Hepatocyte (in vitro differentiated cells): ENCODE results near the gene PDZD7. TPM values are rescaled to one million over a fixed set of nuclear protein-coding genes. Genes with fewer than 3 reads are reported as not detected.

ENCODE experiments used
- DNase-seq: peaks from one replicate; pipeline ENCODE4 v3.0.0-alpha.2; 2016; ENCODE audit warnings: low spot score
- H2AFZ ChIP-seq: fragments of 200-600 bp; sonication (generic); 2 replicates; pipeline ENCODE4 v1.6.0; 2016; ENCODE audit warnings: antibody characterized with exemption, mild to moderate bottlenecking
- H3K27ac ChIP-seq: fragments of 200-600 bp; sonication (generic); 2 replicates; pipeline ENCODE4 v1.5.1; 2016; ENCODE audit warnings: mild to moderate bottlenecking
- H3K27me3 ChIP-seq: fragments of 200-600 bp; sonication (generic); 2 replicates; pipeline ENCODE4 v1.6.1; 2016
- H3K36me3 ChIP-seq: fragments of 200-600 bp; sonication (generic); replicated peaks from 2 replicates; pipeline ENCODE4 v1.5.1; 2016; ENCODE audit warnings: low read depth; ENCODE audit not compliant: insufficient read depth
- H3K4me1 ChIP-seq: fragments of 200-600 bp; sonication (generic); 2 replicates; pipeline ENCODE4 v1.5.1; 2016; ENCODE audit warnings: mild to moderate bottlenecking, moderate library complexity; ENCODE audit not compliant: insufficient read depth
- H3K4me2 ChIP-seq: fragments of 200-600 bp; sonication (generic); 2 replicates; pipeline ENCODE4 v1.6.0; 2016
- H3K4me3 ChIP-seq: fragments of 200-600 bp; sonication (generic); 2 replicates; pipeline ENCODE4 v1.5.1; 2016; ENCODE audit warnings: mild to moderate bottlenecking
- H3K79me2 ChIP-seq: fragments of 200-600 bp; sonication (generic); 2 replicates; pipeline ENCODE4 v1.6.0; 2017; ENCODE audit warnings: mild to moderate bottlenecking
- H3K9me2 ChIP-seq: fragments of 200-600 bp; sonication (generic); replicated peaks from 2 replicates; pipeline ENCODE4 v1.6.0; 2017; ENCODE audit warnings: mild to moderate bottlenecking; ENCODE audit not compliant: insufficient read depth
- H3K9me3 ChIP-seq: fragments of 200-600 bp; sonication (generic); 2 replicates; pipeline ENCODE4 v1.5.1; 2016; ENCODE audit warnings: low read depth, mild to moderate bottlenecking
- H4K20me1 ChIP-seq: fragments of 200-600 bp; sonication (generic); 2 replicates; pipeline ENCODE4 v1.6.0; 2016; ENCODE audit warnings: mild to moderate bottlenecking; ENCODE audit not compliant: insufficient read depth, poor library complexity, severe bottlenecking
- EZH2 ChIP-seq: fragments of 200-600 bp; sonication (generic); IDR thresholded peaks from 2 replicates; pipeline ENCODE4 v1.6.1; 2016; ENCODE audit warnings: antibody characterized with exemption, mild to moderate bottlenecking, borderline replicate concordance
- EZH2phosphoT487 ChIP-seq: fragments of 200-600 bp; sonication (generic); IDR thresholded peaks from one replicate; pipeline ENCODE4 v1.6.1; 2018; ENCODE audit warnings: antibody characterized with exemption, mild to moderate bottlenecking, low read depth, moderate library complexity; ENCODE audit not compliant: unreplicated experiment, severe bottlenecking
- WGBS: methylation state at CpG from one replicate; pipeline ENCODE4 v1.1.6; 2016; ENCODE audit warnings: low lambda C conversion rate; ENCODE audit errors: missing lambda C conversion rate; 5-methylcytosine and 5-hydroxymethylcytosine counted together
- polyA plus RNA-seq: library from polyadenylated mRNA; unstranded; fragments of >200 nt; fragmentation: Nextera tagmentation; extraction: Ambion mirVana; gene quantifications from 2 replicates; pipeline ENCODE4 v1.2.1, GENCODE V29; 2016
- total RNA-seq: library from RNA; depleted of rRNA; stranded (reverse); fragments of >200 nt; gene quantifications from 2 replicates; pipeline ENCODE4 v1.2.3, GENCODE V29; 2014
- TF ChIP-seq, protein P1 (sequence below): fragments of 200-600 bp; sonication (generic); IDR thresholded peaks from 2 replicates; pipeline ENCODE4 v1.5.1; 2016; ENCODE audit warnings: antibody characterized with exemption, mild to moderate bottlenecking; ENCODE audit not compliant: poor library complexity

Gene PDZD7
- total and polyA plus RNA-seq, 2 experiments from 2014 or later: 6.0 to 8.4 TPM

DNA sequence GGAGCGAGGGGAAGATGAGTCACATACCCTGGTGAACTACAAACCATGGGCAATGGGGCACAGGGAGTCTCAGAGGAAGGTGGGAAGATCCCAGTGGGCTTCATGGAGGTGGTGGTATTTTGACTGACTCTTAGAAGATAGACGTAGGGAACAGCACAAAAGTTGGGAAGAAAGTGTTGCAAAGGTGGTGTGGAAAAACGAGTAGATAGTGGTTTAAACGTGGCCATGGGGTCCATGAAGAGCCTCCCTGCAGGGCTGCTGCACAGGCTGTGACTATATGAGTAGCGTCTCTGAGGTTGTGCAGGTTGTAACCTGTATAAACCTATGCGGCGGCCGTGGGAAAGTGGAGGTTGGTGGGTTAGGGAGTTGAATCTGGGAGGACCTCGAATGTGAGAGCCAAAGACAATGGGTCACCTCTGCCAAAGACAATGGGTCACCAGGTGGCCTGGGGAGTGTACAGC, 17.5 kb downstream of the PDZD7 start:
- no peaks in the 10 kb centered on the region for H3K79me2 ChIP-seq
- no peak overlapping the region for H3K4me2 ChIP-seq
- TF ChIP-seq EZH2 (no peak), EZH2phosphoT487 (no peak)
- TF ChIP-seq, protein P1, sequence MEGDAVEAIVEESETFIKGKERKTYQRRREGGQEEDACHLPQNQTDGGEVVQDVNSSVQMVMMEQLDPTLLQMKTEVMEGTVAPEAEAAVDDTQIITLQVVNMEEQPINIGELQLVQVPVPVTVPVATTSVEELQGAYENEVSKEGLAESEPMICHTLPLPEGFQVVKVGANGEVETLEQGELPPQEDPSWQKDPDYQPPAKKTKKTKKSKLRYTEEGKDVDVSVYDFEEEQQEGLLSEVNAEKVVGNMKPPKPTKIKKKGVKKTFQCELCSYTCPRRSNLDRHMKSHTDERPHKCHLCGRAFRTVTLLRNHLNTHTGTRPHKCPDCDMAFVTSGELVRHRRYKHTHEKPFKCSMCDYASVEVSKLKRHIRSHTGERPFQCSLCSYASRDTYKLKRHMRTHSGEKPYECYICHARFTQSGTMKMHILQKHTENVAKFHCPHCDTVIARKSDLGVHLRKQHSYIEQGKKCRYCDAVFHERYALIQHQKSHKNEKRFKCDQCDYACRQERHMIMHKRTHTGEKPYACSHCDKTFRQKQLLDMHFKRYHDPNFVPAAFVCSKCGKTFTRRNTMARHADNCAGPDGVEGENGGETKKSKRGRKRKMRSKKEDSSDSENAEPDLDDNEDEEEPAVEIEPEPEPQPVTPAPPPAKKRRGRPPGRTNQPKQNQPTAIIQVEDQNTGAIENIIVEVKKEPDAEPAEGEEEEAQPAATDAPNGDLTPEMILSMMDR: no peak
- no peaks in the 10 kb centered on the region for H3K9me3 ChIP-seq
- H3K27me3 ChIP-seq: peaks cover 4% of the 10 kb centered on the region
- no peaks in the 10 kb centered on the region for H3K36me3 ChIP-seq
- no peak overlapping the region for H3K4me3 ChIP-seq
- no peak overlapping the region for H2AFZ ChIP-seq
- H3K4me1 ChIP-seq: peaks cover 10% of the 10 kb centered on the region
- DNase-seq: no peak
- WGBS: 59% methylated on average over 9 of the region's 9 CpGs
- H3K9me2 ChIP-seq: no peaks in the 10 kb centered on the region
- no peaks in the 10 kb centered on the region for H4K20me1 ChIP-seq
- no peak overlapping the region for H3K27ac ChIP-seq

DNA sequence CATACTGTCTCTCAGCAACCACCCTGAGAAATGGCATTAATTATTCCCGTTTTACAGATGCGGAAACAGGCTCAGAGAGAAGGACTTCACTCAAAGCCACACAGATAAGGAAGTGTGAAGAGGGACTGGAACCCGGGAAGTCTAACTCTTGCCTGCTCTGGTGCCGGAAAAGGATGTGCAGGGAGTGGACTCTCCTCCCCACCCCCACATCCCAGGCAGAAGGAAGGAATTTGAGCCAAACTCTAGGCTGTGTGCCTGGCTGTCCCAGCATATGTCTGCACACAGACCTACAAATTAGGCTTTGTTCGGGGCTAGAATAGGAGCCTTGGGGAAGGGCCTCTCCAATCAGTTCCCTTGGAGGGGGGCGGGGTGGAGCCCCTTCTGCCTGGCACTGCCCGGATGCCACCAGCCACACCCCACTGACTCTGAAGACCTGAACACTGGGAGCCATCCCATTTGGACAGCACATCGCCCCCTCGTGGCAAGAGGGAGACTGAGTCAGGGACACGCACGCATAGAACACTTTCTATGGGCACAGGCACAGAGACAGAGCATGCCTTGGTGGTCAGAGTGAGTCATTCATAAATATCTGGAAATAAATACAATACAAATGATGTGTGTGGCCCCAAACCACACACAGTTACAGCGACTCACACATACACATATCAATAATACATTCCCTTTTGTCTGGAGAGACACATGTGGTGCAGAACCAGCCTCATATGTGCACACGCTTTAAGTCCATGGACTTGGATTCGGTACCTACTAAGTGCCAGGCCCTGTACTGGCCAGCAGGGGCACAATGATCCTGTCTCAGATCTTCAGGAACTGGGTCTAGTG, 18.2 kb downstream of the PDZD7 start:
- Histone ChIP-seq H3K36me3 (no peaks in the 10 kb centered on the region), H3K27ac (no peak overlapping the region), H3K27me3 (peaks cover under 1% of the 10 kb centered on the region), H2AFZ (no peak overlapping the region), H4K20me1 (no peaks in the 10 kb centered on the region), H3K9me2 (no peaks in the 10 kb centered on the region), H3K9me3 (no peaks in the 10 kb centered on the region), H3K4me1 (peaks cover 6% of the 10 kb centered on the region), H3K79me2 (no peaks in the 10 kb centered on the region), H3K4me3 (no peak overlapping the region), H3K4me2 (no peak overlapping the region)
- 34% methylated on average over 14 of the region's 14 CpGs for WGBS
- no peak for TF ChIP-seq EZH2phosphoT487
- TF ChIP-seq, protein P1: peak; percentile 91
- DNase-seq: peak; percentile 92

DNA sequence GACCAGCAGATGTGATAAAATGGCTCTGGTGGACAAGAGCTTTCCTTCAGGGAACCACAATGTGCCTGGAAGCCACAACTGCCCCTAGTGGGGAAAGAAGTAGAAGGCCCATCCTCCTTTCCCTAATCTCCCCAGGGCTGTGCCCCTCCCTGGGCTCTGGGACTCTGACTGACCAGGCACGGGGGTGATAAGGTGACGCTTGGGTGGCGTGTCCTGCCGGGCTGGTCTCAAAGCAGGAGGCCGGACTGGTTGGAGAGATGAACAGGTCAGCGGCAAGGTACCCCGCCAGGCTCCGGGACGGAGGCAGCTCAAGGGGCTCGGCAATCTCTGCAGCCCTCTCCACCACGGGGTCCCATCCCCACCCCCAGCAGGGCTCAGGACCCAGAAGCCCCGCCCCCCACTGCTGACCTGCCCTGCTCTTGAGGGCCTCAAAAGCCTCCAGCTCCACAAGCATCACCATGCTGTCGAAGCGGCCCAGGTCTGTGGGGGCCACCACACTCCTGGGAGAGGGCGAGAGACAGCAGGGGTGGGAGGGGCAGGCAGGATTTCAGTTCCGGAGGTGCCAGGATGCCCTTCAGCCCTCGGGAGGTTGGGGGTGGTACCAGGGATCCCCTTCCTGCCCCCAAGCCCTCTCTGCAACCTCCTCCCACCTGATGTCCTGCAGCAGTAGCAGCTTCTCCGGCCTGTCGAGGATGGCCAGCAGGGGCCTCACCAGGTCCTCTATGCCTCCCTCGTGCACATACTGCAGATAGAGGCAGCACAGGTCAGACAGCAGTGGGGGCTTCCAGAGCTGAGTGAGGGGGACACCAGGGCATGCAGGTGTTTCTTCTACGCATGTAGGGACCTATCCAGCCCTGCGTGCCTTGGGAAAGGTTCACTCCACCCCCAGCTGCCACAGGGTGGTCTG, 19.2 kb downstream of the PDZD7 start:
- Histone ChIP-seq H3K9me2 (no peaks in the 10 kb centered on the region), H3K79me2 (no peaks in the 10 kb centered on the region), H3K36me3 (no peaks in the 10 kb centered on the region), H3K4me2 (no peak overlapping the region), H2AFZ (no peak overlapping the region), H4K20me1 (no peaks in the 10 kb centered on the region), H3K27me3 (no peaks in the 10 kb centered on the region), H3K4me3 (no peak overlapping the region), H3K27ac (no peak overlapping the region), H3K9me3 (no peaks in the 10 kb centered on the region), H3K4me1 (peaks cover 6% of the 10 kb centered on the region)
- no peak for TF ChIP-seq EZH2phosphoT487
- TF ChIP-seq, protein P1: peak; percentile 32
- DNase-seq: peak; percentile 57
- 66% methylated on average over 21 of the region's 22 CpGs for WGBS
